Hypothalamus (tissue), 51 donors: ENCODE data around the gene CBFA2T3.
A peak's percentile ranks its signal among the peaks of the same experiment; 100 is the strongest.

Experiments used
- DNase-seq, 51 donors: peaks; one replicate each; lab custom pipeline; 2025; lab: John Stamatoyannopoulos, UW

Gene CBFA2T3

GRCh38 chr16:88966986-88967829, 9.8 kb downstream of the CBFA2T3 start:
- no peak for DNase-seq

GRCh38 chr16:88965826-88966480, 11.1 kb downstream of the CBFA2T3 start:
- no peak for DNase-seq

- DNase-seq, result no peak
Measured at GRCh38 chr16:88965411-88965810, 11.6 kb downstream of the CBFA2T3 start.

- no peak for DNase-seq
Measured at GRCh38 chr16:88964636-88965035, 12.4 kb downstream of the CBFA2T3 start.

- no peak for DNase-seq
Measured at GRCh38 chr16:88963583-88963982, 13.4 kb downstream of the CBFA2T3 start.

- no peak for DNase-seq
Measured at GRCh38 chr16:88962478-88963152, 14.4 kb downstream of the CBFA2T3 start.

- no peak for DNase-seq
Measured at GRCh38 chr16:88961011-88961410, 16.0 kb downstream of the CBFA2T3 start.

GRCh38 chr16:88960516-88960915, 16.5 kb downstream of the CBFA2T3 start:
- no peak for DNase-seq

GRCh38 chr16:88959022-88959421, 18.0 kb downstream of the CBFA2T3 start:
- DNase-seq, result no peak

- DNase-seq, result peak in 1 of 51 donors; percentile 34
Measured at GRCh38 chr16:88957887-88958577, 19.0 kb downstream of the CBFA2T3 start.

GRCh38 chr16:88957433-88957767, 19.6 kb downstream of the CBFA2T3 start:
- DNase-seq, result no peak

GRCh38 chr16:88956546-88957432, 20.2 kb downstream of the CBFA2T3 start:
- DNase-seq, result no peak

- no peak for DNase-seq
Measured at GRCh38 chr16:88955906-88956305, 21.1 kb downstream of the CBFA2T3 start.

- no peak for DNase-seq
Measured at GRCh38 chr16:88953003-88953690, 23.9 kb downstream of the CBFA2T3 start.

- no peak for DNase-seq
Measured at GRCh38 chr16:88951989-88952388, 25.0 kb downstream of the CBFA2T3 start.

- DNase-seq, result no peak
Measured at GRCh38 chr16:88951501-88951900, 25.5 kb downstream of the CBFA2T3 start.

GRCh38 chr16:88948781-88949490, 28.1 kb downstream of the CBFA2T3 start:
- DNase-seq, result no peak

- no peak for DNase-seq
Measured at GRCh38 chr16:88945473-88945872, 31.5 kb downstream of the CBFA2T3 start.

- no peak for DNase-seq
Measured at GRCh38 chr16:88943741-88944140, 33.3 kb downstream of the CBFA2T3 start.
